Endothelial cell of umbilical vein (primary cell): ENCODE data around the gene ARL2BP. TPM values are rescaled to one million over a fixed set of nuclear protein-coding genes. Genes with fewer than 3 reads are reported as not detected.
A peak's percentile ranks its signal among the peaks of the same experiment; 100 is the strongest.

Source experiments
- BruUV-seq: library from RNA; stranded (reverse); fragments of 400-500 nt; replicated peaks from 2 replicates; lab custom pipeline; 2021; lab: Mats Ljungman, UMichigan
- CTCF ChIA-PET: fragments of 300-600, 350-600 bp; sonication (Branson Sonifier 250); formaldehyde crosslinking; loops from one replicate; lab custom pipeline; 2021; ENCODE audit warnings: antibody characterized with exemption, inconsistent platforms; lab: Charles Lee
- POLR2A ChIA-PET: fragments of 300-600, 350-600 bp; sonication (Branson Sonifier 250); formaldehyde crosslinking; loops from one replicate; lab custom pipeline; 2021; ENCODE audit warnings: antibody characterized with exemption, inconsistent platforms; lab: Charles Lee
- DNase-seq: peaks from one replicate; pipeline ENCODE4 v3.0.0-alpha.2; 2011; ENCODE audit warnings: low read depth, low spot score
- FAIRE-seq: peaks from 2 replicates; lab custom pipeline; 2011; peaks lifted over from hg19 to GRCh38; lab: Jason Lieb, UNC
- H2AFZ ChIP-seq: 2 replicates; pipeline ENCODE4 v1.6.0; 2012; ENCODE audit warnings: low read depth, low read length, control low read depth, inconsistent platforms
- H3K27ac ChIP-seq: 2 replicates; pipeline ENCODE4 v1.5.1; 2011; ENCODE audit warnings: low read depth, mild to moderate bottlenecking, control low read depth, low read length, moderate library complexity; ENCODE audit not compliant: insufficient read depth
- H3K27me3 ChIP-seq, 2 experiments: 2 replicates each; pipeline versions ENCODE4 v1.6.0 to v1.6.1; 2011; ENCODE audit warnings: low read length in 2 of 2, mixed read lengths in 1 of 2; ENCODE audit not compliant: control insufficient read depth in 2 of 2, insufficient read depth in 2 of 2
- H3K36me3 ChIP-seq, 2 experiments: 2 replicates in 1 of 2; 3 replicates in 1 of 2; pipeline ENCODE4 v1.5.1; 2011; ENCODE audit warnings: low read length in 2 of 2, mild to moderate bottlenecking in 1 of 2, moderate library complexity in 1 of 2; ENCODE audit not compliant: control insufficient read depth in 2 of 2, insufficient read depth in 2 of 2; ENCODE audit errors: extremely low read depth in 1 of 2
- H3K4me1 ChIP-seq: 3 replicates; pipeline ENCODE4 v1.5.1; 2011; ENCODE audit warnings: mild to moderate bottlenecking, low read length; ENCODE audit not compliant: control insufficient read depth, insufficient read depth; ENCODE audit errors: extremely low read depth
- H3K4me2 ChIP-seq: 2 replicates; pipeline ENCODE4 v1.6.1; 2011; ENCODE audit warnings: low read length, control low read depth, mixed read lengths; ENCODE audit not compliant: insufficient read depth
- H3K4me3 ChIP-seq, 3 experiments: fragments of 200-600 bp in 1 of 3; sonication (generic), shearing (Covaris generic) in 1 of 3; replicated peaks in 1 of 3; 2 replicates each; pipeline ENCODE4 v1.5.1; 2011 to 2016; ENCODE audit warnings: control low read depth in 3 of 3, low read length in 3 of 3, mild to moderate bottlenecking in 2 of 3, inconsistent platforms in 1 of 3, low read depth in 1 of 3, moderate library complexity in 1 of 3; ENCODE audit not compliant: insufficient read depth in 1 of 3
- H3K79me2 ChIP-seq: 2 replicates; pipeline ENCODE4 v1.6.0; 2012; ENCODE audit warnings: low read length, inconsistent platforms; ENCODE audit not compliant: control insufficient read depth, insufficient read depth
- H3K9ac ChIP-seq: replicated peaks from 2 replicates; pipeline ENCODE3; 2011; ENCODE audit warnings: low read length, control low read depth; ENCODE audit not compliant: insufficient read depth; ENCODE audit errors: extremely low read depth
- H3K9me1 ChIP-seq: replicated peaks from 3 replicates; pipeline ENCODE4 v1.6.0; 2011; ENCODE audit warnings: mild to moderate bottlenecking, low read length; ENCODE audit not compliant: control insufficient read depth, insufficient read depth; ENCODE audit errors: extremely low read depth
- H3K9me3 ChIP-seq: replicated peaks from 2 replicates; pipeline ENCODE4 v1.5.1; 2012; ENCODE audit warnings: low read length, inconsistent platforms; ENCODE audit not compliant: control insufficient read depth, insufficient read depth
- H4K20me1 ChIP-seq: replicated peaks from 2 replicates; pipeline ENCODE3; 2011; ENCODE audit warnings: mild to moderate bottlenecking, low read length; ENCODE audit not compliant: control insufficient read depth, insufficient read depth; ENCODE audit errors: extremely low read depth
- EZH2 ChIP-seq: IDR thresholded peaks from 2 replicates; pipeline ENCODE4 v1.6.1; 2012; ENCODE audit warnings: borderline replicate concordance, low read depth, mild to moderate bottlenecking, moderate library complexity, low read length, inconsistent platforms; ENCODE audit not compliant: severe bottlenecking
- FOS ChIP-seq: IDR thresholded peaks from 2 replicates; pipeline ENCODE4 v1.6.1; 2011; ENCODE audit warnings: mild to moderate bottlenecking, low read length, moderate library complexity, borderline replicate concordance; ENCODE audit not compliant: insufficient read depth
- GATA2 ChIP-seq: IDR thresholded peaks from 2 replicates; pipeline ENCODE4 v1.7.0; 2011; ENCODE audit warnings: low read depth, mild to moderate bottlenecking, moderate library complexity, mixed read lengths, low read length; ENCODE audit not compliant: insufficient read length, insufficient read depth
- JUN ChIP-seq: IDR thresholded peaks from 2 replicates; pipeline ENCODE4 v1.6.1; 2011; ENCODE audit warnings: borderline replicate concordance, low read depth; ENCODE audit not compliant: insufficient read length, insufficient read depth
- MYC ChIP-seq: IDR thresholded peaks from one replicate; pipeline ENCODE4 v1.6.1; 2011; ENCODE audit warnings: mild to moderate bottlenecking, low read depth, low read length
- POLR2A ChIP-seq: IDR thresholded peaks from 2 replicates; pipeline ENCODE4 v1.6.1; 2012; ENCODE audit warnings: low read depth, mild to moderate bottlenecking, control low read depth, low read length
- POLR2AphosphoS5 ChIP-seq: IDR thresholded peaks from 2 replicates; pipeline ENCODE4 v1.6.1; 2012; ENCODE audit warnings: low read depth, mild to moderate bottlenecking, control low read depth, low read length, moderate library complexity; ENCODE audit not compliant: insufficient read depth
- dilution Hi-C: fragments of 300-500 bp; cut with MboI; formaldehyde crosslinking; loops from one replicate; pipeline ENCODE4 v1.15.0; 2019; ENCODE audit warnings: low sequenced_read_pairs; ENCODE audit not compliant: extremely low pct_ligation_motif_present
- intact Hi-C: fragments of 100-400 bp; cut with micrococcal nuclease; formaldehyde crosslinking; loops from one replicate; pipeline ENCODE4 v1.10.0; 2022
- polyA plus RNA-seq, 4 experiments: library from polyadenylated mRNA; depleted of rRNA in 3 of 4; stranded (reverse) in 3 of 4; unstranded in 1 of 4; fragments of >200 nt; gene quantifications; 2 replicates each; pipeline versions ENCODE4 v1.2.1 to v1.2.3, GENCODE V29; 2011 to 2012; ENCODE audit warnings: missing spikeins in 1 of 4
- total RNA-seq: library from RNA; stranded (reverse); gene quantifications from 2 replicates; pipeline ENCODE4 v1.2.3, GENCODE V29; 2021
- TF ChIP-seq, protein P1 (sequence below), 2 donors: IDR thresholded peaks; 1 replicate in 1 of 2; 2 replicates in 1 of 2; pipeline ENCODE4 v1.5.1; 2011; ENCODE audit warnings: low read length in 2 of 2, mild to moderate bottlenecking in 2 of 2, moderate library complexity in 2 of 2, control low read depth in 1 of 2, inconsistent platforms in 1 of 2, low read depth in 1 of 2; ENCODE audit not compliant: insufficient read depth in 1 of 2; ENCODE audit errors: extremely low read depth in 1 of 2
- TF ChIP-seq, protein P2 (sequence below): IDR thresholded peaks from 2 replicates; pipeline ENCODE4 v1.6.1; 2011; ENCODE audit not compliant: insufficient read depth, insufficient read length

The ARL2BP gene
- total and polyA plus RNA-seq, 2 donors (not counting 3 experiments of a cell fraction or from before 2014, with no cell fraction given): 80.4 to 111 TPM

DNA sequence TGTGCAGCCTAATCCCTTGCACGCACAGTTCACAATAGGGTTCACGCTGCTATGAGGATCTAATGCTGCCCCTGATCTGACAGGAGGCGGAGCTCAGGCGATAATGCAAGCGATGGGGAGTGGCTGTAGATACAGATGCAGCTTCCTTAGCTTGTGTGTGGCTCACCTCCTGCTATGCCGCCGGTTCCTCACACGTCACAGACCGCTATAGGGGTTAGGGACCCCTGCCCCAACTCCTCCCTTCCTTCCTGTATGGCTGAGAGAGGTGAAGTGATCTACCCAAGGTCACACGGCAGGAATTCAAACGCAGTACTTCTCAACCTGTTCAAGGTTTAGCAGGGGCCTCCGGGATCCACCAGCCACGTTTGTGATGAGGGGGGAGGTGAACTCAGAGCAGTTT lies 52.8 kb downstream of the ARL2BP start:
- Histone ChIP-seq H3K27ac (no peak overlapping the region), H3K4me3 (no peak overlapping the region), H3K79me2 (no peaks in the 10 kb centered on the region), H3K9ac (no peak overlapping the region), H3K9me1 (no peaks in the 10 kb centered on the region), H3K27me3 (no peaks in the 10 kb centered on the region), H2AFZ (peak overlapping the region; percentile 46), H3K36me3 (no peaks in the 10 kb centered on the region), H3K9me3 (no peaks in the 10 kb centered on the region), H3K4me1 (peaks cover 11% of the 10 kb centered on the region), H3K4me2 (no peak overlapping the region), H4K20me1 (no peaks in the 10 kb centered on the region)
- FAIRE-seq: no peak
- no peak for DNase-seq
- ChIA-PET CTCF (interaction anchor here (15.9 kb wide), 1 partner anchor 122 kb away, joined by 507 read pairs; no protein-coding TSS in a partner anchor), POLR2A (no interaction called here)
- intact Hi-C loops (no loop called here), dilution Hi-C loops (no loop called here)
- BruUV-seq: no TSS peak
- TF ChIP-seq JUN: no peak
- TF ChIP-seq FOS: no peak
- no peak for TF ChIP-seq MYC
- TF ChIP-seq, protein P1, sequence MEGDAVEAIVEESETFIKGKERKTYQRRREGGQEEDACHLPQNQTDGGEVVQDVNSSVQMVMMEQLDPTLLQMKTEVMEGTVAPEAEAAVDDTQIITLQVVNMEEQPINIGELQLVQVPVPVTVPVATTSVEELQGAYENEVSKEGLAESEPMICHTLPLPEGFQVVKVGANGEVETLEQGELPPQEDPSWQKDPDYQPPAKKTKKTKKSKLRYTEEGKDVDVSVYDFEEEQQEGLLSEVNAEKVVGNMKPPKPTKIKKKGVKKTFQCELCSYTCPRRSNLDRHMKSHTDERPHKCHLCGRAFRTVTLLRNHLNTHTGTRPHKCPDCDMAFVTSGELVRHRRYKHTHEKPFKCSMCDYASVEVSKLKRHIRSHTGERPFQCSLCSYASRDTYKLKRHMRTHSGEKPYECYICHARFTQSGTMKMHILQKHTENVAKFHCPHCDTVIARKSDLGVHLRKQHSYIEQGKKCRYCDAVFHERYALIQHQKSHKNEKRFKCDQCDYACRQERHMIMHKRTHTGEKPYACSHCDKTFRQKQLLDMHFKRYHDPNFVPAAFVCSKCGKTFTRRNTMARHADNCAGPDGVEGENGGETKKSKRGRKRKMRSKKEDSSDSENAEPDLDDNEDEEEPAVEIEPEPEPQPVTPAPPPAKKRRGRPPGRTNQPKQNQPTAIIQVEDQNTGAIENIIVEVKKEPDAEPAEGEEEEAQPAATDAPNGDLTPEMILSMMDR (IDR thresholded peaks at IDR 0.05; ENCODE audit: extremely low read depth in 1 of 2, insufficient read depth in 1 of 2, low read depth in 1 of 2, low read length in 2 of 2): no peak
- no peak for TF ChIP-seq POLR2AphosphoS5
- no peak for TF ChIP-seq POLR2A
- TF ChIP-seq GATA2: no peak
- no peak for TF ChIP-seq EZH2
- TF ChIP-seq, protein P2, sequence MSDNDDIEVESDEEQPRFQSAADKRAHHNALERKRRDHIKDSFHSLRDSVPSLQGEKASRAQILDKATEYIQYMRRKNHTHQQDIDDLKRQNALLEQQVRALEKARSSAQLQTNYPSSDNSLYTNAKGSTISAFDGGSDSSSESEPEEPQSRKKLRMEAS: no peak
